ENCODE results near the gene AKAP6.

Gene AKAP6

GRCh38 chr14:32329146-32329545, at the start of gene AKAP6:
AKAP6 (plus strand) TSS chr14:32329298; CDS start chr14:32433494, 104,196 bp downstream.
- DNase-seq (ENCODE audit: low spot score), result peak; percentile 9

GRCh38 chr14:32286602-32287001, 42.5 kb upstream of the AKAP6 start:
- no peak for DNase-seq (ENCODE audit: low spot score)

GRCh38 chr14:32296366-32296765, 32.7 kb upstream of the AKAP6 start:
- DNase-seq (ENCODE audit: low spot score), result no peak

- DNase-seq (ENCODE audit: low spot score), result no peak
These were observed 30.8 kb upstream of the AKAP6 start for GRCh38 chr14:32298346-32298745.

GRCh38 chr14:32300136-32300535, 29.0 kb upstream of the AKAP6 start:
- DNase-seq (ENCODE audit: low spot score), result no peak

GRCh38 chr14:32303865-32304264, 25.2 kb upstream of the AKAP6 start:
- DNase-seq (ENCODE audit: low spot score), result no peak

GRCh38 chr14:32304296-32304695, 24.8 kb upstream of the AKAP6 start:
- no peak for DNase-seq (ENCODE audit: low spot score)

GRCh38 chr14:32306549-32306948, 22.5 kb upstream of the AKAP6 start:
- DNase-seq (ENCODE audit: low spot score), result no peak

GRCh38 chr14:32307881-32308582, 21.1 kb upstream of the AKAP6 start:
- no peak for DNase-seq (ENCODE audit: low spot score)

- no peak for DNase-seq (ENCODE audit: low spot score)
These were observed 18.2 kb upstream of the AKAP6 start for GRCh38 chr14:32310876-32311275.

GRCh38 chr14:32311294-32312009, 17.6 kb upstream of the AKAP6 start:
- DNase-seq (ENCODE audit: low spot score), result no peak

- no peak for DNase-seq (ENCODE audit: low spot score)
These were observed 17.1 kb upstream of the AKAP6 start for GRCh38 chr14:32312010-32312331.

GRCh38 chr14:32313844-32314376, 15.2 kb upstream of the AKAP6 start:
- no peak for DNase-seq (ENCODE audit: low spot score)

- no peak for DNase-seq (ENCODE audit: low spot score)
These were observed 10.9 kb upstream of the AKAP6 start for GRCh38 chr14:32318087-32318795.

GRCh38 chr14:32319368-32320049, 9.6 kb upstream of the AKAP6 start:
- no peak for DNase-seq (ENCODE audit: low spot score)

- no peak for DNase-seq (ENCODE audit: low spot score)
These were observed 4.5 kb upstream of the AKAP6 start for GRCh38 chr14:32324601-32325000.

GRCh38 chr14:32327255-32327961, 1.7 kb upstream of the AKAP6 start:
- DNase-seq (ENCODE audit: low spot score), result no peak

GRCh38 chr14:32329690-32330285, 690 bp downstream of the AKAP6 start:
- DNase-seq (ENCODE audit: low spot score), result no peak

- DNase-seq (ENCODE audit: low spot score), result no peak
These were observed 1.4 kb downstream of the AKAP6 start for GRCh38 chr14:32330351-32331111.

- DNase-seq (ENCODE audit: low spot score), result no peak
These were observed 2.1 kb downstream of the AKAP6 start for GRCh38 chr14:32331206-32331605.

All from RKO (cell line).